Astrocyte (in vitro differentiated cells and primary cell): ENCODE data around the gene PML. TPM values are rescaled to one million over a fixed set of nuclear protein-coding genes. Genes with fewer than 3 reads are reported as not detected.

Experiments
- DNase-seq: peaks from one replicate; pipeline ENCODE4 v3.0.0-alpha.2; 2010; ENCODE audit warnings: low read depth
- FAIRE-seq: peaks from 2 replicates; lab custom pipeline; 2011; peaks lifted over from hg19 to GRCh38; lab: Jason Lieb, UNC
- H2AFZ ChIP-seq: 2 replicates; pipeline ENCODE4 v1.6.0; 2012; ENCODE audit warnings: low read depth, low read length, inconsistent platforms
- H3K27ac ChIP-seq: 2 replicates; pipeline ENCODE4 v1.5.1; 2011; ENCODE audit warnings: low read depth, low read length, inconsistent platforms
- H3K27me3 ChIP-seq: 2 replicates; pipeline ENCODE4 v1.6.0; 2011; ENCODE audit warnings: low read length, inconsistent platforms; ENCODE audit not compliant: insufficient read depth
- H3K36me3 ChIP-seq: 2 replicates; pipeline ENCODE4 v1.5.1; 2011; ENCODE audit warnings: low read length, inconsistent platforms; ENCODE audit not compliant: insufficient read depth
- H3K4me1 ChIP-seq: 2 replicates; pipeline ENCODE4 v1.5.1; 2011; ENCODE audit warnings: low read length, inconsistent platforms; ENCODE audit not compliant: insufficient read depth
- H3K4me2 ChIP-seq: 2 replicates; pipeline ENCODE4 v1.6.0; 2012; ENCODE audit warnings: low read length, inconsistent platforms
- H3K4me3 ChIP-seq: 2 replicates; pipeline ENCODE4 v1.5.1; 2011; ENCODE audit warnings: low read depth, mild to moderate bottlenecking, low read length, inconsistent platforms; ENCODE audit not compliant: insufficient read depth
- H3K79me2 ChIP-seq: 2 replicates; pipeline ENCODE4 v1.6.0; 2012; ENCODE audit warnings: mild to moderate bottlenecking, low read length, inconsistent platforms; ENCODE audit not compliant: insufficient read depth
- H3K9ac ChIP-seq: 2 replicates; pipeline ENCODE4 v1.6.0; 2012; ENCODE audit warnings: mild to moderate bottlenecking, low read length, inconsistent platforms
- H3K9me3 ChIP-seq: 2 replicates; pipeline ENCODE4 v1.5.1; 2012; ENCODE audit warnings: low read depth, mild to moderate bottlenecking, low read length, inconsistent platforms; ENCODE audit not compliant: insufficient read depth
- H4K20me1 ChIP-seq: 2 replicates; pipeline ENCODE4 v1.6.0; 2012; ENCODE audit warnings: low read length, inconsistent platforms; ENCODE audit not compliant: insufficient read depth
- H3K27ac Mint-ChIP-seq: one replicate; pipeline ENCODE4 v1.8.0; 2021; ENCODE audit warnings: mild to moderate bottlenecking, mixed read lengths; ENCODE audit not compliant: unreplicated experiment
- H3K27me3 Mint-ChIP-seq: one replicate; pipeline ENCODE4 v1.8.0; 2021; ENCODE audit warnings: low read depth, mixed read lengths; ENCODE audit not compliant: unreplicated experiment
- H3K36me3 Mint-ChIP-seq: one replicate; pipeline ENCODE4 v1.8.0; 2021; ENCODE audit warnings: low read depth, mixed read lengths; ENCODE audit not compliant: unreplicated experiment
- H3K4me1 Mint-ChIP-seq: one replicate; pipeline ENCODE4 v1.8.0; 2021; ENCODE audit warnings: low read depth, mixed read lengths; ENCODE audit not compliant: unreplicated experiment
- H3K4me3 Mint-ChIP-seq: one replicate; pipeline ENCODE4 v1.8.0; 2021; ENCODE audit warnings: mild to moderate bottlenecking, moderate library complexity, mixed read lengths; ENCODE audit not compliant: unreplicated experiment
- H3K9me3 Mint-ChIP-seq: one replicate; pipeline ENCODE4 v1.8.0; 2021; ENCODE audit warnings: mild to moderate bottlenecking, mixed read lengths; ENCODE audit not compliant: unreplicated experiment
- EZH2 ChIP-seq: IDR thresholded peaks from 2 replicates; pipeline ENCODE4 v1.6.1; 2012; ENCODE audit warnings: mild to moderate bottlenecking, low read length, inconsistent platforms; ENCODE audit not compliant: insufficient read depth
- total RNA-seq: library from RNA; stranded (reverse); gene quantifications from 2 replicates; pipeline ENCODE4 v1.2.1, GENCODE V29; 2021
- TF ChIP-seq, protein P1 (sequence below): IDR thresholded peaks from 2 replicates; pipeline ENCODE4 v1.5.1; 2011; ENCODE audit warnings: low read depth, mild to moderate bottlenecking, inconsistent platforms, low read length, moderate library complexity; ENCODE audit not compliant: insufficient read depth

PML gene
- total RNA-seq, 1 donor from 2014 or later: 116 TPM

DNA sequence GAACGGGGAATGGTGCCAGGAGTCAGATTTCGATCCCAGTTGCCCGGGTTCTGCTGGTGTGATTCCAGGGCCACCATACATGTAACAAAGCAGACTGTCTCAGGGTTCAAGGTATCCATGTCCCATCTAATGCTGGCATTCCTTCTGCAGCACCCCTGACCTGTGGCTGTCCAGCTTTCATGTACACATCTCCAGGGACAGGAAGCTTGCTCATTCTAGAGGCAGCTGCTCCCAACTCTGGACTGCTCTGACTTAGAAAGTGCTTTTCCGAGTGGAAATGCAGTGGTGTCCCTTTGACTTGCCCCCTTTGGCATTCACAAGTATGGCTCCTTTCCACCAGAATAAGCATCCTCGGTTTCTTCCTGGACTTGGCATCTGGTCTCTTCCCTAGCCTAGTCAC, 30.9 kb downstream of the PML start:
- no peak for TF ChIP-seq EZH2
- TF ChIP-seq, protein P1, sequence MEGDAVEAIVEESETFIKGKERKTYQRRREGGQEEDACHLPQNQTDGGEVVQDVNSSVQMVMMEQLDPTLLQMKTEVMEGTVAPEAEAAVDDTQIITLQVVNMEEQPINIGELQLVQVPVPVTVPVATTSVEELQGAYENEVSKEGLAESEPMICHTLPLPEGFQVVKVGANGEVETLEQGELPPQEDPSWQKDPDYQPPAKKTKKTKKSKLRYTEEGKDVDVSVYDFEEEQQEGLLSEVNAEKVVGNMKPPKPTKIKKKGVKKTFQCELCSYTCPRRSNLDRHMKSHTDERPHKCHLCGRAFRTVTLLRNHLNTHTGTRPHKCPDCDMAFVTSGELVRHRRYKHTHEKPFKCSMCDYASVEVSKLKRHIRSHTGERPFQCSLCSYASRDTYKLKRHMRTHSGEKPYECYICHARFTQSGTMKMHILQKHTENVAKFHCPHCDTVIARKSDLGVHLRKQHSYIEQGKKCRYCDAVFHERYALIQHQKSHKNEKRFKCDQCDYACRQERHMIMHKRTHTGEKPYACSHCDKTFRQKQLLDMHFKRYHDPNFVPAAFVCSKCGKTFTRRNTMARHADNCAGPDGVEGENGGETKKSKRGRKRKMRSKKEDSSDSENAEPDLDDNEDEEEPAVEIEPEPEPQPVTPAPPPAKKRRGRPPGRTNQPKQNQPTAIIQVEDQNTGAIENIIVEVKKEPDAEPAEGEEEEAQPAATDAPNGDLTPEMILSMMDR: no peak
- FAIRE-seq (no peak), DNase-seq (no peak)
- no peaks in the 10 kb centered on the region for H3K27me3 Mint-ChIP-seq
- Histone ChIP-seq H3K4me2 (peak overlapping the region; percentile 51), H3K4me1 (peaks cover 14% of the 10 kb centered on the region), H3K9ac (no peak overlapping the region), H2AFZ (no peak overlapping the region), H3K4me3 (no peak overlapping the region), H3K27me3 (no peaks in the 10 kb centered on the region), H3K9me3 (no peaks in the 10 kb centered on the region), H3K36me3 (peaks cover 17% of the 10 kb centered on the region), H3K27ac (no peak overlapping the region), H3K79me2 (peaks cover 15% of the 10 kb centered on the region), H4K20me1 (peaks cover 51% of the 10 kb centered on the region)
- no peak overlapping the region for H3K4me3 Mint-ChIP-seq
- H3K36me3 Mint-ChIP-seq: peaks cover 31% of the 10 kb centered on the region
- no peak overlapping the region for H3K27ac Mint-ChIP-seq
- H3K9me3 Mint-ChIP-seq: no peaks in the 10 kb centered on the region
- peaks cover 7% of the 10 kb centered on the region for H3K4me1 Mint-ChIP-seq

DNA sequence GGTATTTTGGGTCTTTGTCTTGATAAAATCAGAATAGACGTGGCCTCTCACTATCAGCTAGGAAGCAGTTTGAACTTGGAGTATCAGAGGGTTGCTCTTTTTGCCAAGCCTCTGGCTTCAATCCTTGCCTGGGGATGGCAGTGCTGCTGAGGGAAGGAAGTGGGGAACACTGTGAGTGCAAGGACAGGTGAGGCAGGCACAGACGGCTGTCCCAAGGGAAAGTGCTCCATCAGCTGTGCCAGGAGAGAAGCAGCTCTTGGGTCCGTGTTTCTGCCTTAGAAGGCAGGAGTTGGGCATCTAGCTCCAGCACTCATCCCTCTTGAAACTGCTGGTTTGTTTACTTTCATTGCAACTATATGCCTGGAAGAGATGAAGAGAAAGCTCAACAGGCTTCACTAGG, 33.2 kb downstream of the PML start:
- no peak for TF ChIP-seq EZH2
- TF ChIP-seq, protein P1: no peak
- Histone ChIP-seq H3K4me3 (no peak overlapping the region), H3K36me3 (peaks cover 17% of the 10 kb centered on the region), H3K4me1 (peaks cover 14% of the 10 kb centered on the region), H3K9me3 (no peaks in the 10 kb centered on the region), H3K4me2 (no peak overlapping the region), H3K27me3 (no peaks in the 10 kb centered on the region), H4K20me1 (peaks cover 41% of the 10 kb centered on the region), H3K27ac (no peak overlapping the region), H3K9ac (no peak overlapping the region), H2AFZ (no peak overlapping the region), H3K79me2 (peaks cover 4% of the 10 kb centered on the region)
- Mint-ChIP-seq H3K27me3 (no peaks in the 10 kb centered on the region), H3K4me1 (peaks cover 6% of the 10 kb centered on the region), H3K36me3 (peaks cover 33% of the 10 kb centered on the region), H3K27ac (no peak overlapping the region), H3K9me3 (no peaks in the 10 kb centered on the region), H3K4me3 (no peak overlapping the region)
- DNase-seq: no peak
- FAIRE-seq: no peak

DNA sequence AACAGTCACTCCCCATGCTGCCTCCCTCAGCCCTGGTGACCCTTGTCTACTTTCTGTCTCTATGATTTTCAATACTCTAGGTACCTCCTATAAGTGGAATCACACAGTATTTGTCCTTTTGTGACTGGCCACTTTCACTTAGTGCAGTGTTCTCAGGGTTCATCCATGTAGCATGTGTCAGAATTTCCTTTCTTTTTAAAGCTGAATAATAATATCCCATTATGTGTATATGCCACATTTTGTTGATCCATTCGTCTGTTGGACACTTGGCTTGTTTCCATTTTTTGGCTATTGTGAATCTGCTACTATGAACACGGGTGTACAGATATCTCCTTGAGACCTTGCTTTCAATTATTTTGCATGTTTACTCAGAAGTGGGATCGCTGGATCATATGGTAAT, 34.1 kb downstream of the PML start:
- Histone ChIP-seq H3K36me3 (peaks cover 17% of the 10 kb centered on the region), H3K9ac (no peak overlapping the region), H3K79me2 (no peaks in the 10 kb centered on the region), H3K27me3 (no peaks in the 10 kb centered on the region), H3K4me1 (peaks cover 12% of the 10 kb centered on the region), H3K4me3 (no peak overlapping the region), H3K27ac (no peak overlapping the region), H2AFZ (no peak overlapping the region), H4K20me1 (peaks cover 35% of the 10 kb centered on the region), H3K4me2 (no peak overlapping the region), H3K9me3 (no peaks in the 10 kb centered on the region)
- H3K9me3 Mint-ChIP-seq: no peaks in the 10 kb centered on the region
- peaks cover 6% of the 10 kb centered on the region for H3K4me1 Mint-ChIP-seq
- DNase-seq (no peak), FAIRE-seq (no peak)
- no peaks in the 10 kb centered on the region for H3K27me3 Mint-ChIP-seq
- H3K27ac Mint-ChIP-seq: no peak overlapping the region
- peaks cover 30% of the 10 kb centered on the region for H3K36me3 Mint-ChIP-seq
- TF ChIP-seq, protein P1: no peak
- no peak for TF ChIP-seq EZH2
- H3K4me3 Mint-ChIP-seq: no peak overlapping the region
